H9 (cell line): ENCODE results near the gene MAPK6. TPM values are rescaled to one million over a fixed set of nuclear protein-coding genes. Genes with fewer than 3 reads are reported as not detected.

Source experiments
- DNase-seq: peaks from one replicate; pipeline ENCODE4 v3.0.0-alpha.2; 2017
- H2AFZ ChIP-seq: one replicate; pipeline ENCODE4 v1.6.1; 2013; ENCODE audit warnings: mild to moderate bottlenecking, low read length, control low read depth, moderate library complexity
- H2AK5ac ChIP-seq: 2 replicates; pipeline ENCODE4 v1.6.1; 2013; ENCODE audit warnings: low read length, control low read depth, mixed read lengths; ENCODE audit not compliant: insufficient read length
- H2BK120ac ChIP-seq: one replicate; pipeline ENCODE4 v1.6.1; 2013; ENCODE audit warnings: low read depth, mild to moderate bottlenecking, low read length, control low read depth, inconsistent platforms; ENCODE audit not compliant: poor library complexity, severe bottlenecking
- H2BK12ac ChIP-seq: 2 replicates; pipeline ENCODE4 v1.6.1; 2013; ENCODE audit warnings: low read length, control low read depth, mixed read lengths, low read depth; ENCODE audit not compliant: insufficient read length
- H2BK15ac ChIP-seq: 2 replicates; pipeline ENCODE4 v1.6.1; 2013; ENCODE audit warnings: low read depth, low read length, control low read depth
- H2BK20ac ChIP-seq: one replicate; pipeline ENCODE4 v1.6.1; 2013; ENCODE audit warnings: low read depth, mild to moderate bottlenecking, low read length, control low read depth, inconsistent platforms; ENCODE audit not compliant: poor library complexity, severe bottlenecking
- H2BK5ac ChIP-seq: 2 replicates; pipeline ENCODE4 v1.6.1; 2013; ENCODE audit warnings: low read length, control low read depth, mixed read lengths; ENCODE audit not compliant: insufficient read length
- H3K14ac ChIP-seq: 2 replicates; pipeline ENCODE4 v1.6.1; 2013; ENCODE audit warnings: low read length, control low read depth; ENCODE audit not compliant: insufficient read depth
- H3K18ac ChIP-seq: 2 replicates; pipeline ENCODE4 v1.6.1; 2013; ENCODE audit warnings: low read depth, mild to moderate bottlenecking, mixed read lengths, low read length, control low read depth; ENCODE audit not compliant: insufficient read length
- H3K23ac ChIP-seq: 2 replicates; pipeline ENCODE4 v1.6.1; 2013; ENCODE audit warnings: low read length, control low read depth, mixed read lengths, low read depth; ENCODE audit not compliant: insufficient read length
- H3K23me2 ChIP-seq: 2 replicates; pipeline ENCODE4 v1.6.1; 2013; ENCODE audit warnings: low read depth, mild to moderate bottlenecking, mixed read lengths, low read length, control low read depth; ENCODE audit not compliant: insufficient read length, poor library complexity, severe bottlenecking
- H3K27ac ChIP-seq: 2 replicates; pipeline ENCODE4 v1.5.1; 2013; ENCODE audit warnings: low read length, control low read depth, mixed read lengths, low read depth; ENCODE audit not compliant: insufficient read length
- H3K27me3 ChIP-seq: 2 replicates; pipeline ENCODE4 v1.6.1; 2013; ENCODE audit warnings: low read length, control low read depth, inconsistent platforms; ENCODE audit not compliant: insufficient read depth
- H3K4ac ChIP-seq: 2 replicates; pipeline ENCODE4 v1.6.1; 2013; ENCODE audit warnings: low read depth, mild to moderate bottlenecking, control low read depth, inconsistent platforms, low read length, moderate library complexity
- H3K4me1 ChIP-seq: 2 replicates; pipeline ENCODE4 v1.6.1; 2013; ENCODE audit warnings: low read length, control low read depth, inconsistent platforms; ENCODE audit not compliant: insufficient read depth
- H3K4me2 ChIP-seq: 2 replicates; pipeline ENCODE4 v1.6.1; 2013; ENCODE audit warnings: low read length, control low read depth, mixed read lengths; ENCODE audit not compliant: insufficient read length, insufficient read depth
- H3K56ac ChIP-seq: 2 replicates; pipeline ENCODE4 v1.6.1; 2013; ENCODE audit warnings: low read depth, mild to moderate bottlenecking, mixed read lengths, low read length, control low read depth; ENCODE audit not compliant: insufficient read length
- H3K79me1 ChIP-seq: 2 replicates; pipeline ENCODE4 v1.6.1; 2013; ENCODE audit warnings: low read depth, mild to moderate bottlenecking, moderate library complexity, low read length, control low read depth, inconsistent platforms; ENCODE audit not compliant: insufficient read depth, poor library complexity, severe bottlenecking
- H3K79me2 ChIP-seq: 2 replicates; pipeline ENCODE4 v1.6.1; 2013; ENCODE audit warnings: low read length, control low read depth, inconsistent platforms; ENCODE audit not compliant: insufficient read depth
- H3K9ac ChIP-seq: 2 replicates; pipeline ENCODE4 v1.6.1; 2013; ENCODE audit warnings: low read length, control low read depth, mixed read lengths; ENCODE audit not compliant: insufficient read length; ENCODE audit errors: extremely low read depth
- H3K9me3 ChIP-seq: one replicate; pipeline ENCODE4 v1.6.1; 2013; ENCODE audit warnings: low read depth, low read length, inconsistent platforms; ENCODE audit not compliant: control insufficient read depth
- H3T11ph ChIP-seq: one replicate; pipeline ENCODE4 v1.6.1; 2013; ENCODE audit warnings: mild to moderate bottlenecking, low read length, control low read depth, inconsistent platforms
- H4K20me1 ChIP-seq: one replicate; pipeline ENCODE4 v1.6.1; 2013; ENCODE audit not compliant: control insufficient read depth, insufficient read length, insufficient read depth
- H4K5ac ChIP-seq: 2 replicates; pipeline ENCODE4 v1.6.1; 2013; ENCODE audit warnings: low read depth, mild to moderate bottlenecking, mixed read lengths, low read length, control low read depth; ENCODE audit not compliant: insufficient read length
- H4K8ac ChIP-seq: replicated peaks from 2 replicates; pipeline ENCODE4 v1.6.1; 2013; ENCODE audit warnings: low read length, control low read depth, mixed read lengths, low read depth; ENCODE audit not compliant: insufficient read length
- H4K91ac ChIP-seq: 2 replicates; pipeline ENCODE4 v1.6.1; 2013; ENCODE audit warnings: low read depth, mild to moderate bottlenecking, moderate library complexity, mixed read lengths, low read length, control low read depth; ENCODE audit not compliant: insufficient read length
- H3K27ac Mint-ChIP-seq, 3 experiments: 2 replicates in 2 of 3; 3 replicates in 1 of 3; pipeline ENCODE4 v1.8.0; 2020 to 2021; ENCODE audit warnings: mixed read lengths in 3 of 3, mild to moderate bottlenecking in 1 of 3, moderate library complexity in 1 of 3
- H3K27me3 Mint-ChIP-seq: 2 replicates; pipeline ENCODE4 v1.8.0; 2021; ENCODE audit warnings: low read depth, mild to moderate bottlenecking, moderate library complexity, mixed read lengths
- H3K36me3 Mint-ChIP-seq, 3 experiments: 2 replicates in 2 of 3; 3 replicates in 1 of 3; pipeline ENCODE4 v1.8.0; 2020 to 2021; ENCODE audit warnings: low read depth in 3 of 3, mixed read lengths in 3 of 3; ENCODE audit not compliant: insufficient read depth in 1 of 3
- H3K4me1 Mint-ChIP-seq, 2 experiments: 2 replicates each; pipeline ENCODE4 v1.8.0; 2020; ENCODE audit warnings: mixed read lengths in 2 of 2
- H3K4me3 Mint-ChIP-seq, 2 experiments: 2 replicates in 1 of 2; 3 replicates in 1 of 2; pipeline ENCODE4 v1.8.0; 2020 to 2021; ENCODE audit warnings: mild to moderate bottlenecking in 2 of 2, mixed read lengths in 2 of 2, moderate library complexity in 1 of 2
- H3K9me3 Mint-ChIP-seq, 2 experiments: 2 replicates in 1 of 2; 3 replicates in 1 of 2; pipeline ENCODE4 v1.8.0; 2020; ENCODE audit warnings: mild to moderate bottlenecking in 2 of 2, mixed read lengths in 2 of 2, moderate library complexity in 1 of 2
- CTCF ChIP-seq: fragments of 200-600 bp; sonication (generic); conservative IDR thresholded peaks from 3 replicates; pipeline ENCODE4 v1.8.0; 2021; ENCODE audit warnings: antibody characterized with exemption, mild to moderate bottlenecking
- WGBS: extraction: QIAGEN DNeasy Blood & Tissue Kit; methylation state at CpG from one replicate; pipeline ENCODE4 v1.1.7; 2013; ENCODE audit warnings: missing lambda C conversion rate, low lambda C conversion rate, mixed read lengths; ENCODE audit not compliant: insufficient read length; ENCODE audit errors: extremely low coverage; 5-methylcytosine and 5-hydroxymethylcytosine counted together
- total RNA-seq: library from RNA; stranded (reverse); gene quantifications from 2 replicates; pipeline ENCODE4 v1.2.1, GENCODE V29; 2021

Gene MAPK6
- total RNA-seq, 1 experiment from 2014 or later, result 88.6 TPM

GRCh38 chr15:52113235-52113634, 94.2 kb downstream of the MAPK6 start:
- Mint-ChIP-seq H3K27ac (no peak overlapping the region), H3K36me3 (no peaks in the 10 kb centered on the region), H3K4me3 (no peak overlapping the region), H3K4me1 (peaks cover 21% of the 10 kb centered on the region in 2 experiments), H3K9me3 (peaks cover 0 to 2% of the 10 kb centered on the region in 2 experiments; a peak in 1 of 5 replicates), H3K27me3 (no peaks in the 10 kb centered on the region; the same call in 1 of the 2 replicates)
- WGBS, result no CpG with 5 or more reads among the region's 3 CpGs
- Histone ChIP-seq H3K4me1 (peaks cover 3% of the 10 kb centered on the region; the same call in 1 of the 2 replicates), H3T11ph (no peak overlapping the region), H3K9me3 (no peaks in the 10 kb centered on the region), H3K18ac (no peak overlapping the region), H2AFZ (no peak overlapping the region), H4K91ac (no peak overlapping the region), H3K23ac (no peak overlapping the region), H3K79me1 (no peaks in the 10 kb centered on the region), H3K9ac (no peak overlapping the region), H3K23me2 (no peaks in the 10 kb centered on the region), H3K27ac (no peak overlapping the region), H2BK20ac (no peak overlapping the region), H4K20me1 (no peaks in the 10 kb centered on the region), H2BK12ac (no peak overlapping the region), H2AK5ac (no peak overlapping the region), H3K27me3 (no peaks in the 10 kb centered on the region), H3K14ac (no peak overlapping the region), H3K4ac (no peak overlapping the region), H2BK15ac (no peak overlapping the region), H4K8ac (no peak overlapping the region), H3K56ac (no peak overlapping the region), H3K79me2 (no peaks in the 10 kb centered on the region), H2BK5ac (no peak overlapping the region), H3K4me2 (no peak overlapping the region), H4K5ac (no peak overlapping the region), H2BK120ac (no peak overlapping the region)
- no peak for DNase-seq
- no peak for TF ChIP-seq CTCF
